ENCODE results near the gene JARID2. TPM values are rescaled to one million over a fixed set of nuclear protein-coding genes. Genes with fewer than 3 reads are reported as not detected.

JARID2 gene
- total and polyA plus RNA-seq, 10 of the 15 experiments (the other 5 are each of a cell fraction or from before 2014, with no cell fraction given), result 4.2 to 21.6 (median 11.7) TPM

DNA sequence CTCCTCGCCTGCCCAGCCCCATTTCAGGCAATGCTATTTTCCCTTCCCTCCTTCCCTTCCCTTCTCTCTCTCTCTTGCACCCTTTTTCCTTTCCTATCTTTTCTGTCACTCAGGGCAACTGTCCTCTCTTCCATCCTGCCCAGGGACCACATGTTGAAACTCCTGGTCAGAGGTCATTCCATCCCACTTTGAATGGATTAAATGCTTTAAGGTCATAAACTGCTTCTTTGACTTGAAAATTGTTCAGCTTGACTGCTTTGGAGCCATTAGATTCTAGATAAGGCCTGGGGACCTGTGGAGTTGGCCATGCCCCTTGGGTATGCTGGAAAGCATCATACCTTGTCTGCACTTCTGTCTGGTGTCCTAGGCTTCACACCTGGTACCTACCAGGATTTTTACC is 310.8 kb downstream of the JARID2 start (continued):
- TF ChIP-seq NFYA (IDR thresholded peaks at IDR 0.05; ENCODE audit: borderline replicate concordance, low read depth, low read length) (no peak), RFX5 (IDR thresholded peaks at IDR 0.05; ENCODE audit: low read depth, low read length) (no peak), PAX8 (IDR thresholded peaks at IDR 0.05) (no peak), REST (IDR thresholded peaks at IDR 0.05; ENCODE audit: low read depth, low read length) (no peak), ZSCAN29 (IDR thresholded peaks at IDR 0.05) (no peak), NRF1 (conservative IDR thresholded peaks at IDR 0.05; ENCODE audit: low read depth, low read length) (no peak), TCF7 (IDR thresholded peaks at IDR 0.05; ENCODE audit: borderline replicate concordance) (no peak), BACH1 (IDR thresholded peaks at IDR 0.05; ENCODE audit: borderline replicate concordance) (no peak)
- TF ChIP-seq, protein P1, sequence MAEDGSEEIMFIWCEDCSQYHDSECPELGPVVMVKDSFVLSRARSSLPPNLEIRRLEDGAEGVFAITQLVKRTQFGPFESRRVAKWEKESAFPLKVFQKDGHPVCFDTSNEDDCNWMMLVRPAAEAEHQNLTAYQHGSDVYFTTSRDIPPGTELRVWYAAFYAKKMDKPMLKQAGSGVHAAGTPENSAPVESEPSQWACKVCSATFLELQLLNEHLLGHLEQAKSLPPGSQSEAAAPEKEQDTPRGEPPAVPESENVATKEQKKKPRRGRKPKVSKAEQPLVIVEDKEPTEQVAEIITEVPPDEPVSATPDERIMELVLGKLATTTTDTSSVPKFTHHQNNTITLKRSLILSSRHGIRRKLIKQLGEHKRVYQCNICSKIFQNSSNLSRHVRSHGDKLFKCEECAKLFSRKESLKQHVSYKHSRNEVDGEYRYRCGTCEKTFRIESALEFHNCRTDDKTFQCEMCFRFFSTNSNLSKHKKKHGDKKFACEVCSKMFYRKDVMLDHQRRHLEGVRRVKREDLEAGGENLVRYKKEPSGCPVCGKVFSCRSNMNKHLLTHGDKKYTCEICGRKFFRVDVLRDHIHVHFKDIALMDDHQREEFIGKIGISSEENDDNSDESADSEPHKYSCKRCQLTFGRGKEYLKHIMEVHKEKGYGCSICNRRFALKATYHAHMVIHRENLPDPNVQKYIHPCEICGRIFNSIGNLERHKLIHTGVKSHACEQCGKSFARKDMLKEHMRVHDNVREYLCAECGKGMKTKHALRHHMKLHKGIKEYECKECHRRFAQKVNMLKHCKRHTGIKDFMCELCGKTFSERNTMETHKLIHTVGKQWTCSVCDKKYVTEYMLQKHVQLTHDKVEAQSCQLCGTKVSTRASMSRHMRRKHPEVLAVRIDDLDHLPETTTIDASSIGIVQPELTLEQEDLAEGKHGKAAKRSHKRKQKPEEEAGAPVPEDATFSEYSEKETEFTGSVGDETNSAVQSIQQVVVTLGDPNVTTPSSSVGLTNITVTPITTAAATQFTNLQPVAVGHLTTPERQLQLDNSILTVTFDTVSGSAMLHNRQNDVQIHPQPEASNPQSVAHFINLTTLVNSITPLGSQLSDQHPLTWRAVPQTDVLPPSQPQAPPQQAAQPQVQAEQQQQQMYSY (CRISPR knock-in tag; IDR thresholded peaks at IDR 0.05), result no peak
